Right lobe of liver (tissue), 4 donors: Measurements from ENCODE around the gene KCNQ1.

Experiments
- POLR2A ChIP-seq: fragments of 450-650 bp; IDR thresholded peaks from one replicate; pipeline ENCODE4 v1.6.1; 2017; ENCODE audit warnings: antibody characterized with exemption, mild to moderate bottlenecking
- TF ChIP-seq, protein P1 (sequence below), 4 donors: fragments of 200-600 bp in 3 of 4; fragments of 450-650 bp in 1 of 4; IDR thresholded peaks; one replicate each; pipeline versions ENCODE4 v1.5.1 to v1.8.0; 2016 to 2022; ENCODE audit warnings: antibody characterized with exemption in 4 of 4, mild to moderate bottlenecking in 2 of 4
- donor health status: DM: no; HTN: no; CAD: no.
- donor health status: DM: no; HTN: no; CAD: no.
- donor health status: DM: no; HTN: yes; CAD: no.

DNA sequence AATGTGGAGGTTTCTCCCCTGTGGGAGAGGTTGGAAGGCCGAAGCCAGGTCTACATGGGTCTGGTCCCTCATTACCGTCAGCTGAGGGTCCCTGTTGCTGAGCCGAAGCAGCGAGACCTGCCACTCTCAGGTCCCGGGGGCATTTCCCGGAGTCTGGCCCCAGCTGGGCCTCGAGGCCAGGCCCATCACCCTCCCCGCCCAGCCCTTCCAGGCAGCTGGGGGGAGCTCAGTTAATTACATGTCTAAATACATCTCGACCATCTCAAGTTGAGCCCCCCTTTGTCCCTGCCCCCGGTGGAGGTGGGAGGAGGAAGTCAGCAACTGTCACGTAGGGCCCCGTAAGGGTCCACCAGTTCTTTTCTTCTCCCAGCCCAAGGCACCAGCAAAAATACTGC is 437.2 kb downstream of the KCNQ1 start:
- TF ChIP-seq, protein P1, sequence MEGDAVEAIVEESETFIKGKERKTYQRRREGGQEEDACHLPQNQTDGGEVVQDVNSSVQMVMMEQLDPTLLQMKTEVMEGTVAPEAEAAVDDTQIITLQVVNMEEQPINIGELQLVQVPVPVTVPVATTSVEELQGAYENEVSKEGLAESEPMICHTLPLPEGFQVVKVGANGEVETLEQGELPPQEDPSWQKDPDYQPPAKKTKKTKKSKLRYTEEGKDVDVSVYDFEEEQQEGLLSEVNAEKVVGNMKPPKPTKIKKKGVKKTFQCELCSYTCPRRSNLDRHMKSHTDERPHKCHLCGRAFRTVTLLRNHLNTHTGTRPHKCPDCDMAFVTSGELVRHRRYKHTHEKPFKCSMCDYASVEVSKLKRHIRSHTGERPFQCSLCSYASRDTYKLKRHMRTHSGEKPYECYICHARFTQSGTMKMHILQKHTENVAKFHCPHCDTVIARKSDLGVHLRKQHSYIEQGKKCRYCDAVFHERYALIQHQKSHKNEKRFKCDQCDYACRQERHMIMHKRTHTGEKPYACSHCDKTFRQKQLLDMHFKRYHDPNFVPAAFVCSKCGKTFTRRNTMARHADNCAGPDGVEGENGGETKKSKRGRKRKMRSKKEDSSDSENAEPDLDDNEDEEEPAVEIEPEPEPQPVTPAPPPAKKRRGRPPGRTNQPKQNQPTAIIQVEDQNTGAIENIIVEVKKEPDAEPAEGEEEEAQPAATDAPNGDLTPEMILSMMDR (IDR thresholded peaks at IDR 0.05): no peak
- no peak for TF ChIP-seq POLR2A
